ENCODE measurements around the gene XYLB.

DNA sequence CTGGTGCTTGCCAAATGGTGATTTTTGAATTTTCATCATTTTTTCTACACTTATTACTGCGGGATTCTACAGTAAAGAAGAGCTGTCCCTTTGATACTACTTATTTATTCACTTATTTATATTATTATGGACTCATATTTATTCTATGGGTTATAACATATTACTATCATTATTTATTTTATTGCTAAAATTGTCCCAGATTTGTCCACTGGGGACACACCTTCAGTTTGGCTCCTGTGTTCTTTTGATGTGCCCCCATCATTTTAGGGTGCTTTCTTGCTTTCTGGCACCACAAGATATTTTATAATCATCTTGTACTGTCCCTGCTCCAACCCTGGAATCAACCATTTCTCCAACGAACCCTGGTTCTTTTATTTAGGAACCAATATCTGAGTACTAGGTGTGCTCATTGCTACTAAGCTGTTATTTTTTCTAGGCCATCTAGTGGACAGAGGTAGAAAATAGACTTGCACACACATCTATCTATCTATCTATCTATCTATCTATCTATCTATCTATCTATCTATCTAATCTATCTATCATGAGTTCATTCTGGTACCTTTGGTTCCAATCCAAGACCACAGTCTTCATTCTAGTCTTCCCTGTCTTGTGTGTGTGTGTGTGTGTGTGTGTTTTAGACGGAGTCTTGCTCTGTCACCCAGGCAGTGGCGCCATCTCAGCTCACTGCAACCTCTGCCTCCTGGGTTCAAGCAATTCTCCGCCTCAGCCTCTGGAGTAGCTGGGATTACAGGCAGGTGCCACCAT, 48.5 kb upstream of the XYLB start:
- TF ChIP-seq, protein P1, sequence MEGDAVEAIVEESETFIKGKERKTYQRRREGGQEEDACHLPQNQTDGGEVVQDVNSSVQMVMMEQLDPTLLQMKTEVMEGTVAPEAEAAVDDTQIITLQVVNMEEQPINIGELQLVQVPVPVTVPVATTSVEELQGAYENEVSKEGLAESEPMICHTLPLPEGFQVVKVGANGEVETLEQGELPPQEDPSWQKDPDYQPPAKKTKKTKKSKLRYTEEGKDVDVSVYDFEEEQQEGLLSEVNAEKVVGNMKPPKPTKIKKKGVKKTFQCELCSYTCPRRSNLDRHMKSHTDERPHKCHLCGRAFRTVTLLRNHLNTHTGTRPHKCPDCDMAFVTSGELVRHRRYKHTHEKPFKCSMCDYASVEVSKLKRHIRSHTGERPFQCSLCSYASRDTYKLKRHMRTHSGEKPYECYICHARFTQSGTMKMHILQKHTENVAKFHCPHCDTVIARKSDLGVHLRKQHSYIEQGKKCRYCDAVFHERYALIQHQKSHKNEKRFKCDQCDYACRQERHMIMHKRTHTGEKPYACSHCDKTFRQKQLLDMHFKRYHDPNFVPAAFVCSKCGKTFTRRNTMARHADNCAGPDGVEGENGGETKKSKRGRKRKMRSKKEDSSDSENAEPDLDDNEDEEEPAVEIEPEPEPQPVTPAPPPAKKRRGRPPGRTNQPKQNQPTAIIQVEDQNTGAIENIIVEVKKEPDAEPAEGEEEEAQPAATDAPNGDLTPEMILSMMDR (IDR thresholded peaks at IDR 0.05; ENCODE audit: borderline replicate concordance, extremely low read depth, low read length, poor library complexity, severe bottlenecking) = peak; percentile 33
- no peak for TF ChIP-seq EZH2 (IDR thresholded peaks at IDR 0.05; ENCODE audit: borderline replicate concordance, low read depth, low read length, severe bottlenecking)

Data from DND-41 (cell line).